ENCODE results near the gene PPP1R1C. TPM values are rescaled to one million over a fixed set of nuclear protein-coding genes. Genes with fewer than 3 reads are reported as not detected.

PPP1R1C gene
- total RNA-seq, 4 donors from 2014 or later, result not detected

DNA sequence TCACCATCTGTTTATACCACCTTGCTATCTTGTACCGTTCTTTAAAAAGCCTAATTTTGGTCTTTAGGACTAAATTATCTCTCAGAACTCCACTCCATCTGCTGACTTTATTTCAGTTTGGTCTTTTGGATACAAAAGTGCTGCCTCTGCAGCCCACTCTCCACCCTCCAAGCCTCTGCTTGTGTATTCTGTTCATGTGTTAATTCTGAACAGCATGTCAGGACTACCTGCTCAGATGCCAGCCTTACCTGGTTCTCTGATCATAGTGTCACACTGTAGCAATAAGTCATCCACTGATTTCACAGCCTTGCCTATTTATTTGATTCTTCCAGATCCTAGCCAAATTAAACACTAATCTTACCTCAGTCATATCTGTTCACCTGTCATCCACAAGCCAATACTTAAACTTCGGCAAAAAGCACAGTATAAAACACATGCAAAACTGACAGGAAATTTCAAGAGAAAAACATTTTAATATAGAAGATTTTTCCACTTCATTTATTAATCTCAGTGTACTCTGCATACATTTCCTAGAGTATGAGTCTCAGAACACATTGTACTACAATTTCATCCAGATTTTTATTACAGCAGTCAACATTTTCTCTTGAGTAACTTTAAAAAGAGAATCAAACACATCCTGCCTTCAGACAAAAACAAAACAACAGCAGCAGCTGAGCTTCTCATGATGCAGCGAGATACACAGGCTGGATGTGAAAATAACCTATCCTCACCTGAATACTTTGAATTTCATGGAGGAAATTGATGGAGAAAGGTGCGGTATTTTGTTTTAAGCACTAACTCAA, 64.9 kb downstream of the PPP1R1C start:
- Histone ChIP-seq H3K9me3 (no peaks in the 10 kb centered on the region), H3K4me3 (no peak overlapping the region), H3K27ac (no peak overlapping the region), H3K36me3 (no peaks in the 10 kb centered on the region), H3K4me1 (no peaks in the 10 kb centered on the region), H3K27me3 (no peaks in the 10 kb centered on the region)
- TF ChIP-seq, protein P1, sequence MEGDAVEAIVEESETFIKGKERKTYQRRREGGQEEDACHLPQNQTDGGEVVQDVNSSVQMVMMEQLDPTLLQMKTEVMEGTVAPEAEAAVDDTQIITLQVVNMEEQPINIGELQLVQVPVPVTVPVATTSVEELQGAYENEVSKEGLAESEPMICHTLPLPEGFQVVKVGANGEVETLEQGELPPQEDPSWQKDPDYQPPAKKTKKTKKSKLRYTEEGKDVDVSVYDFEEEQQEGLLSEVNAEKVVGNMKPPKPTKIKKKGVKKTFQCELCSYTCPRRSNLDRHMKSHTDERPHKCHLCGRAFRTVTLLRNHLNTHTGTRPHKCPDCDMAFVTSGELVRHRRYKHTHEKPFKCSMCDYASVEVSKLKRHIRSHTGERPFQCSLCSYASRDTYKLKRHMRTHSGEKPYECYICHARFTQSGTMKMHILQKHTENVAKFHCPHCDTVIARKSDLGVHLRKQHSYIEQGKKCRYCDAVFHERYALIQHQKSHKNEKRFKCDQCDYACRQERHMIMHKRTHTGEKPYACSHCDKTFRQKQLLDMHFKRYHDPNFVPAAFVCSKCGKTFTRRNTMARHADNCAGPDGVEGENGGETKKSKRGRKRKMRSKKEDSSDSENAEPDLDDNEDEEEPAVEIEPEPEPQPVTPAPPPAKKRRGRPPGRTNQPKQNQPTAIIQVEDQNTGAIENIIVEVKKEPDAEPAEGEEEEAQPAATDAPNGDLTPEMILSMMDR (IDR thresholded peaks at IDR 0.05), result no peak
- TF ChIP-seq POLR2A (IDR thresholded peaks at IDR 0.05), result no peak
- no peak for DNase-seq

DNA sequence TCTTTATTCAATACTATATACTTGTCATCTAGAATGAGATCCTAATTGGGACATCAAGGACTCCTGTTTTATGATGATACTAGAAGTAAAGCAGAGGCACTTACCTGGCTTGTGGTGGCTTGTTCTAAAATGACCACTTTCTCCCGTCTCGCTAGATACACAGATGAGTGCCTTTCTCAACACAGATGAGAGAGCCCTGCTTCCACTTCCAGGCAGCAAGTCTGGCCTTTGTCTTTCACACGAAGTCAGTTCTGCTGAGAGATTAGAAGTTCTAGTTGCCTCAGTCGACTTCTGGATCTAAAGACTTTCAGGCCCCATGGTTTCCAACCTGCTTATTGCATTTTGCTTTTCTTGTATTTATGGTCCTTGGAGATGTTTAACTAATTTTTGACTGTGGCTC, 70.3 kb downstream of the PPP1R1C start:
- Histone ChIP-seq H3K4me3 (no peak overlapping the region), H3K36me3 (no peaks in the 10 kb centered on the region), H3K9me3 (no peaks in the 10 kb centered on the region), H3K27me3 (no peaks in the 10 kb centered on the region), H3K4me1 (no peaks in the 10 kb centered on the region), H3K27ac (no peak overlapping the region)
- no peak for TF ChIP-seq POLR2A (IDR thresholded peaks at IDR 0.05)
- TF ChIP-seq, protein P1 (IDR thresholded peaks at IDR 0.05), result no peak
- DNase-seq, result no peak

DNA sequence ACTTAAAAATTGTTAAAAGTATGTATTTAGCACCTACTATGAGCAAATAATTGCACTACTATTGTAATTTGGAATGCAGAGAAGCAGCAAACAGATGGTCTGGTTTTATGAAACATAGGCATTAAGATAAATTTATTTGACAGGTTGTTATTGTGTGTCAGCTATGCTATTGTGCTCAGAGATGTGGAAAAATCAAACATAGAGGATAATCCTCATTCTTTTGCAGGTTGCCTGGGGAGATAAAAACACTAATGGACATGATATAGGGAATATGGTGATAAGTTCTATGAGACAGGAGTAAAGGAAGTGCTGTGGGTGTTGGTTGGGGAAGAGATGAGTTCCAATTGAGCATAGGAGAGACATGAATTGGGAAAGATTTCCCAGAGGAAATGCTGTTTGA, 71.3 kb downstream of the PPP1R1C start:
- no peaks in the 10 kb centered on the region for H3K9me3 ChIP-seq
- H3K27me3 ChIP-seq, result no peaks in the 10 kb centered on the region
- no peak overlapping the region for H3K4me3 ChIP-seq
- no peak for TF ChIP-seq POLR2A (IDR thresholded peaks at IDR 0.05)
- TF ChIP-seq, protein P1 (IDR thresholded peaks at IDR 0.05), result no peak
- no peaks in the 10 kb centered on the region for H3K4me1 ChIP-seq
- no peak for DNase-seq
- H3K36me3 ChIP-seq, result no peaks in the 10 kb centered on the region
- no peak overlapping the region for H3K27ac ChIP-seq

DNA sequence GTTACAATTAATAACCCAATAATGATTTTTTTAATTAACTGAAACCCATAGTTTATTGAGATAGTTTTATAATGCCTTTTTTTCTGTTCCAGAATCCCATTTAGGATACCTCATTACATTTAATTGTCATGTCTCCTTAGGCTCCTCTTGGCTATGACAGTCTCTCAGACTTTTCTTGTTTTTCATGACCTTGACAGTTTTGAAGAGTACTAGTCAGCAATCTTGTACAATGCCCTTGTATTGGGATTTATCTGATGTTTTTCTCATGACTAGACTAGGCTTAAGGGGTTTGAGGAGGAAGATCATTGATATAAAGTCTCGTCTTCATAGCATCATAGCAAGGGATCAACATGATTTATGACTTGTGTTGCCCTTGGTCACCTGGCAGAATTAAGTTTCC, 72.4 kb downstream of the PPP1R1C start:
- Histone ChIP-seq H3K4me1 (no peaks in the 10 kb centered on the region), H3K36me3 (no peaks in the 10 kb centered on the region), H3K27me3 (no peaks in the 10 kb centered on the region), H3K27ac (no peak overlapping the region), H3K4me3 (no peak overlapping the region), H3K9me3 (no peaks in the 10 kb centered on the region)
- no peak for DNase-seq
- TF ChIP-seq, protein P1 (IDR thresholded peaks at IDR 0.05), result no peak
- no peak for TF ChIP-seq POLR2A (IDR thresholded peaks at IDR 0.05)

DNA sequence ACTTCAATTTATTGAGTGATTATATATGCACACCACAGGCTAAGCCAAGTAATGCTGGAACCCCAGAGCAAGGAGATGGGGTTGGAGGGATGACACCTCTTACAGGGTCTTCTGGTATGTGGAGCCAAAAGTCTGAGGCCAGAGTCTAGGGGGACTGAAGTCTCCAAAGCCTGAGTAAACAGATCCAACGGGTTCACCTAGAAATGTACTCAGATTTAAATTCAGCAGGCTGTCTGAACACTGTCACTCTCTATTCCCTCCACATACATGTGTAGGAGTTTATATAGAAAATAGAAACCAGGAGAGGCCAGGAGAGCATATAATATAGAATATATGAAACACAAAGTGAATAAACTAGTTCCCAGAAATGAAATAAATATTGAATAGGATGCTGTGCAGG, 76.1 kb downstream of the PPP1R1C start:
- no peak overlapping the region for H3K4me3 ChIP-seq
- H3K36me3 ChIP-seq, result no peaks in the 10 kb centered on the region
- TF ChIP-seq, protein P1 (IDR thresholded peaks at IDR 0.05), result no peak
- TF ChIP-seq POLR2A (IDR thresholded peaks at IDR 0.05), result no peak
- no peak for DNase-seq
- no peaks in the 10 kb centered on the region for H3K27me3 ChIP-seq
- no peaks in the 10 kb centered on the region for H3K9me3 ChIP-seq
- no peak overlapping the region for H3K27ac ChIP-seq
- H3K4me1 ChIP-seq, result peaks cover 0 to 6% (median 0%) of the 10 kb centered on the region in 4 donors
